Epithelial cell of esophagus (primary cell): ENCODE results near the gene GYPA.
"Not testable (repeated sequence)": the region's sequence is repeated elsewhere in the genome, so short reads cannot be mapped to it uniquely, and the experiment has no call there.

Experiments
- DNase-seq: peaks from one replicate; pipeline ENCODE4 v3.0.0; 2010; ENCODE audit warnings: low read depth
- H3K4me3 ChIP-seq: 2 replicates; pipeline ENCODE4 v1.5.1; 2011; ENCODE audit warnings: mild to moderate bottlenecking, low read length, control low read depth
- CTCF ChIP-seq: IDR thresholded peaks from 2 replicates; pipeline ENCODE4 v1.5.1; 2011; ENCODE audit warnings: low read depth, mild to moderate bottlenecking, low read length, control low read depth, inconsistent platforms; ENCODE audit not compliant: insufficient read depth; ENCODE audit errors: missing control alignments

Gene GYPA

GRCh38 chr4:144141493-144141892 is 975 bp upstream of the GYPA start:
- H3K4me3 ChIP-seq: no peak overlapping the region
- no peak for TF ChIP-seq CTCF
- DNase-seq: no peak

DNA sequence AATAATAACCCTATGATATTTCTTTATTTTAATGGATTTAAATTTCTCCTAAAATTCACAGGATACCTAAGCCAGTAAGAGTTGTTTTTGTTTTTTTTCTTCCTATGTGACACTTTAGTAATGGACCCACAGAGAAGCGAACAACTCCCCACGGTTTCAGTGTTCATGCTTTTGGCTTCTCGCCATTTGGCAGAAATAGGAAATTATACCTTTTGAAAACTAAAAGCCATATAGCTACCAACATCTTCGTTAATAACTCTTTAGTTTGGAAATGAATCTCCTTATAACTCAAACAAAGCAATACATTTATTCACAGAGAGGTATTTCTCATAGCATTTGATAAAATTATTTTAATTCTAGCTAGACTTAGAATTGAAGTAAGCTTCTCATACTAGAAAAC is 527 bp downstream of the GYPA start:
- not testable (repeated sequence) for H3K4me3 ChIP-seq, DNase-seq

GRCh38 chr4:144139547-144139946 is 971 bp downstream of the GYPA start:
- DNase-seq, H3K4me3 ChIP-seq: not testable (repeated sequence)

DNA sequence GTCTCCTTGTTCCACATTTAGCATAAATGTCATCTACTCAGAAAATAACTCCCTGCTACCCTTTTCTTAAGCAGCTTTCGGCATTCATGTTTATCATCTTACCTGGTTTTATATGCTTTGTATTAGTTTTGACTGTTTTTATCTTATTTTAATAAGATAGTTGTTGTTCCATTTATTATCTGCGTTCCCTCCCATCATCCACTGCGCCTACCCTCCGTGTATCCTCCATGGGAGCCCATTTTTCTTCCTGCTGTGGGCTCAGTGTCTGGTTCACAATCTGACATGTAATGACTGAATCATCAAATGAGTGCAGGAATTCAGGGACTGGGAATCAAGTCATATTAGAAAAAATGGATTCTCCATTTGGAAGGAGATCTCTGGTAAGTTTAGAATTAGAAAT is 2.3 kb downstream of the GYPA start:
- not testable (repeated sequence) for H3K4me3 ChIP-seq, DNase-seq

- H3K4me3 ChIP-seq, DNase-seq: not testable (repeated sequence)
Observed at GRCh38 chr4:144137137-144137931, 3.2 kb downstream of the GYPA start.

DNA sequence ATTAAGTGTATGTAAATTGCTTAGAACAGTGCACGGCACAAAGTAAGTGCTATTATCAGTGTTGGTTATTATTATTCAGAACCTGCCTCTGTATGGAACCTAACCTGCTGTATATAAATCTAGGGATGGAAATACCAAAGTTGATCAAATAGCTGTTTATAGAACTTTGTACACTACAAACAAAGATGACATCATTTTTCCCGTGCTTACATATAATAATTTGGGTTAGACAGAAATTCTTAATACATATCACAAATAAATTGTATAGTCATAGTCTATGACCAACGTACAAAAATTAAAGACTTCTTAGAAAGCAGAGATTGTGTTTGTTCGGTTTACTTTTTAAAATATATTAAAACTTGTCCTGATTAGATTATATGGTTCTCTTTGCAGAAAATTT is 4.3 kb downstream of the GYPA start:
- not testable (repeated sequence) for DNase-seq, H3K4me3 ChIP-seq

GRCh38 chr4:144130167-144130566 is 10.4 kb downstream of the GYPA start:
- DNase-seq, H3K4me3 ChIP-seq: not testable (repeated sequence)

GRCh38 chr4:144129336-144129875 is 11.1 kb downstream of the GYPA start:
- not testable (repeated sequence) for DNase-seq, H3K4me3 ChIP-seq

GRCh38 chr4:144128709-144129320 is 11.7 kb downstream of the GYPA start:
- not testable (repeated sequence) for DNase-seq, H3K4me3 ChIP-seq

DNA sequence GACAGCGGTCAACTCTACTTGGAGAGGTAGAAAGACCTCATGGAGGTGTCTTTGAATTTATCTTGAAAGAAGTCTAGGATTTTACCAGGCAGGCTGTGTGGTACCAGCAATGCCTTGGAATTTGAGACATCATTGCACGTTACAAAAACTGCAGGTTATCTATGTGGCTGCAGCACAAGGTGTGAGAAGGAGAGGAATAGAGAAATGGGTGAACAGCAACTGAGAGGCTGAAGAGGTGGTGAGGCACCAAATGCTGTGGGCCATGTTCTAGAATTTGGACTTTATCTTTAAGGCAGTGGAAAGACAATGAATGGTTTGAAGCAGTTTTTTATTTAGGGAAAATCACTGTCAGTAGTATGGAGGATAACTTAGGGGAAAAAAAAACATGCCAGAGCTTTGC is 15.4 kb downstream of the GYPA start:
- H3K4me3 ChIP-seq, DNase-seq: not testable (repeated sequence)

- not testable (repeated sequence) for H3K4me3 ChIP-seq, DNase-seq
Observed at GRCh38 chr4:144123982-144124635, 16.4 kb downstream of the GYPA start.

- H3K4me3 ChIP-seq, DNase-seq: not testable (repeated sequence)
Observed at GRCh38 chr4:144123269-144123668, 17.2 kb downstream of the GYPA start.

- H3K4me3 ChIP-seq, DNase-seq: not testable (repeated sequence)
Observed at GRCh38 chr4:144119752-144120151, 20.8 kb downstream of the GYPA start.
